Breast epithelium (tissue), 3 donors: ENCODE data around the gene KRT83.

Experiments
- POLR2A ChIP-seq: fragments of 450-650 bp; IDR thresholded peaks from one replicate; pipeline ENCODE4 v1.6.1; 2016; ENCODE audit warnings: antibody characterized with exemption, mild to moderate bottlenecking, moderate library complexity
- POLR2AphosphoS5 ChIP-seq, 3 donors: sonication (generic); formaldehyde crosslinking; IDR thresholded peaks; one replicate each; pipeline ENCODE4 v1.6.1; 2017; ENCODE audit warnings: antibody characterized with exemption in 3 of 3
- TF ChIP-seq, protein P1 (sequence below), 3 donors: fragments of 450-650 bp; IDR thresholded peaks; one replicate each; pipeline ENCODE4 v1.5.1; 2016 to 2017; ENCODE audit warnings: antibody characterized with exemption in 3 of 3, mild to moderate bottlenecking in 3 of 3, moderate library complexity in 3 of 3

DNA sequence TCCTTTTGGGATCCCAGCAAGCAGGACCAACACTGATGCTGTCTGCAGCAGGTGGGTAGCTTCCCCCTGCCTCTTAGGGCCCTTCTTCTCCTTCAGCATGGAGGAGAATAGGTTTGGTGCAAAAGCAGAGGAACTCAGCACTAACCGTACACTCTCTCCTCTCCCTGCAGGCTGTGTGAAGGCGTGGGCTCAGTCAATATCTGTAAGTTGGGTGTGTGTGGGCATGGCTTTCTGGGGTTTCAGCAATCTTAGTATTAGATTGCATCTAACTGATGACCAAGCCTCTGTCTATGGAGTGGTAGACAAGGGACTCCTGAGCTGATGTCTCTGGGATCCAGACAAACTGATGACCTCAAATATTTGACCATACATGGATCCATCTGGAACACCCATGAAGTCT, 31.8 kb upstream of the KRT83 start:
- TF ChIP-seq, protein P1, sequence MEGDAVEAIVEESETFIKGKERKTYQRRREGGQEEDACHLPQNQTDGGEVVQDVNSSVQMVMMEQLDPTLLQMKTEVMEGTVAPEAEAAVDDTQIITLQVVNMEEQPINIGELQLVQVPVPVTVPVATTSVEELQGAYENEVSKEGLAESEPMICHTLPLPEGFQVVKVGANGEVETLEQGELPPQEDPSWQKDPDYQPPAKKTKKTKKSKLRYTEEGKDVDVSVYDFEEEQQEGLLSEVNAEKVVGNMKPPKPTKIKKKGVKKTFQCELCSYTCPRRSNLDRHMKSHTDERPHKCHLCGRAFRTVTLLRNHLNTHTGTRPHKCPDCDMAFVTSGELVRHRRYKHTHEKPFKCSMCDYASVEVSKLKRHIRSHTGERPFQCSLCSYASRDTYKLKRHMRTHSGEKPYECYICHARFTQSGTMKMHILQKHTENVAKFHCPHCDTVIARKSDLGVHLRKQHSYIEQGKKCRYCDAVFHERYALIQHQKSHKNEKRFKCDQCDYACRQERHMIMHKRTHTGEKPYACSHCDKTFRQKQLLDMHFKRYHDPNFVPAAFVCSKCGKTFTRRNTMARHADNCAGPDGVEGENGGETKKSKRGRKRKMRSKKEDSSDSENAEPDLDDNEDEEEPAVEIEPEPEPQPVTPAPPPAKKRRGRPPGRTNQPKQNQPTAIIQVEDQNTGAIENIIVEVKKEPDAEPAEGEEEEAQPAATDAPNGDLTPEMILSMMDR (IDR thresholded peaks at IDR 0.05) = no peak
- TF ChIP-seq POLR2A (no peak), POLR2AphosphoS5 (IDR thresholded peaks at IDR 0.05) (no peak)
